Activated T-helper 1 cell treated with Interleukin-2 at 50 U/mL for 16 hours (primary cell): Measurements from ENCODE around the gene WWC1.

ENCODE experiments used
- DNase-seq: peaks from one replicate; pipeline ENCODE4 v3.0.0-alpha.2; 2020; ENCODE audit warnings: low read depth

Gene WWC1

GRCh38 chr5:168446983-168447619 is 155.7 kb downstream of the WWC1 start:
- no peak for DNase-seq

DNA sequence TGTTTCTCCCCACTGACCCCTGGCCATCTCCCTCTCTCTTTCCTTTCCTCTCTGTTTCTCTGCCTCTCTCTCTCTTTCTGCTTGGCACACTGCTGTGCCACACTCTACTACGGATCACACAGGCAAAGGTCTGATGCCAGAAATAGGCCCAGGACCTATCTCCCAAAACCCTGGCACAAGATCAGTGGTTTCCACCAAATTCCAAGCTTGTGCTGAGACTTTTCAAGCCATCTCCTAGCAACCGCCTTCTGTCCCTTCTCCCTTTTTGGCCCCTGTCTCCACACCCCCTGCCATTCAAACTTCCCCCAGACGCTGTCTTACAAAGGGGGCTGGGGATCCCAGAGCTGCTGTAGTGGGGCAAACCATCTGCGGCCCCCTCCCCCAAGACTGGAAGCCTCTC is 156.4 kb downstream of the WWC1 start:
- no peak for DNase-seq

GRCh38 chr5:168449166-168449565 is 157.7 kb downstream of the WWC1 start:
- no peak for DNase-seq

- no peak for DNase-seq
These were observed 160.1 kb downstream of the WWC1 start for GRCh38 chr5:168451565-168451964.

GRCh38 chr5:168455201-168455600 is 163.8 kb downstream of the WWC1 start:
- no peak for DNase-seq

DNA sequence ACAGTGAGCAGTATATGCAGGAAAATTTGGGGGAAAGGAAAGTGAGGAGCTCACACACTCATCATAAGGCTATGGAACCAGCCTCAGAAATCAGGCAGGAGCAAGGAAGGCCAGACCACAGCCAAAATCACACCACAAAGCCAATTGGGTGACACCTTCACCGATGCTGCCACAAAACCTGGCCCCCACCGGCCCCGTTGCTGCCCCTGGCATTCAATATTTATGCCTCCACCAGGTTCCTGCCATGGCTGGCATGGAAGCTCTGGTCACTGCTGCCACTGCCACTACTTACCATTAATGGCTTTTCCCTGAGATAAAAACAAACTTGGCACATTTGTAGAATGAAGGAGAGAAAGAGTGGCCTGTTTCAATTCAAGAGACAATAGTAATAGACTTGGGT is 166.1 kb downstream of the WWC1 start:
- no peak for DNase-seq

DNA sequence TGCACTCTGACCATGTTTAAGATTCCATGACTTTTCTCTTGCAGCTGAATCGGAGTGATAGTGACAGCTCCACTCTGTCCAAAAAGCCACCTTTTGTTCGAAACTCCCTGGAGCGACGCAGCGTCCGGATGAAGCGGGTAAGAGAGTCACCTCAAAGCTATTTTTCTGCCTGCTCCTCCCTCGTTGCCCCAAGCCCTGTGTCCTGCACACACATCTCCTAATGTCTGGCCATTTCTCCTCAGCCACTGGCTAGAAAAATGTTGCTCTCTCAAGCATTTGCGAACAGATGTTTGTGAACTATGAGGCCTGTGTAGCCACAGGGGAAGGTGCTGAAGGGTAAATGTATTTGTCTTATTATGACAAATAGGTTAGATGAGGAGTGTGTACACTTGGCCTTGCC is 169.2 kb downstream of the WWC1 start:
- DNase-seq, result no peak

- no peak for DNase-seq
These were observed 171.6 kb downstream of the WWC1 start for GRCh38 chr5:168463081-168463480.

- DNase-seq, result no peak
These were observed 172.8 kb downstream of the WWC1 start for GRCh38 chr5:168464214-168464613.

DNA sequence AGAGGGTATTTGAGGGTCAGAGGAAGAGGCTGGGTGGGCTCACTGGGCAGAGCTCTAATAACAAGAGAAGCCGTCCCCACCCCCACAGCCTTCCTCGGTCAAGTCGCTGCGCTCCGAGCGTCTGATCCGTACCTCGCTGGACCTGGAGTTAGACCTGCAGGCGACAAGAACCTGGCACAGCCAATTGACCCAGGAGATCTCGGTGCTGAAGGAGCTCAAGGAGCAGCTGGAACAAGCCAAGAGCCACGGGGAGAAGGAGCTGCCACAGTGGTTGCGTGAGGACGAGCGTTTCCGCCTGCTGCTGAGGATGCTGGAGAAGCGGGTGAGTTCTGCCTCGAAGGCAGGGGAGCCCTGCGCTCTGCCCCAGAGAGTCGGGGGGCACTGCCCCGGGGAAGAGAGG is 173.2 kb downstream of the WWC1 start:
- no peak for DNase-seq

DNA sequence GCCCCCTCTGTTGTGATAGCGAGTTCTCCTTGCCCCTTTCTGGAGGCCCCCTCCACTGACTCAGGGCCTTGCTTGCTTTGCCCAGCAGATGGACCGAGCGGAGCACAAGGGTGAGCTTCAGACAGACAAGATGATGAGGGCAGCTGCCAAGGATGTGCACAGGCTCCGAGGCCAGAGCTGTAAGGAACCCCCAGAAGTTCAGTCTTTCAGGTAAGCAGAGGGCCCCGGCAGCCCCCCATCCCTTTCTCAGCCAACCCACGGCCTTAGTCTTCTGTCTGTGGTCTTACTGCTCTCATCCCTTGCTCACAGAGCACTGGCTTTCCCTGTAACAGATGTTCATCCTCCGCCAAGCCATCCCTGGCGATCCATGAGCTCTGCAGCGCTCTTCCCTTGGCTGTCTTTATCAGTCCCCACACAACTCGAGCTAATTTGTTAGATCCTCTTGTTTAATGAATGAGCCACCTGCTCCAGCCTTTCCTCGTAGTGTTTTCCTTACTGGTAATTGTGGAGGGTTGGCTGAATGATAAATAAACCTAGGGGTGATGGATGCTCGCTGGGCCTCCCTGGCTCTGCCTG is 176.4 kb downstream of the WWC1 start:
- no peak for DNase-seq

DNA sequence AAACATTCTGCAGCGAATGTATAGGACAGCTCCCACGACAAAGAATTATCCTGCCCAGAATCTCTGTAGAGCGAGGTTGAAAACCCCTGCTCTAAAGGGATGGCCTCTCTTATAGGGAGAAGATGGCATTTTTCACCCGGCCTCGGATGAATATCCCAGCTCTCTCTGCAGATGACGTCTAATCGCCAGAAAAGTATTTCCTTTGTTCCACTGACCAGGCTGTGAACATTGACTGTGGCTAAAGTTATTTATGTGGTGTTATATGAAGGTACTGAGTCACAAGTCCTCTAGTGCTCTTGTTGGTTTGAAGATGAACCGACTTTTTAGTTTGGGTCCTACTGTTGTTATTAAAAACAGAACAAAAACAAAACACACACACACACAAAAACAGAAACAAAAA is 177.4 kb downstream of the WWC1 start:
- DNase-seq, result no peak

DNA sequence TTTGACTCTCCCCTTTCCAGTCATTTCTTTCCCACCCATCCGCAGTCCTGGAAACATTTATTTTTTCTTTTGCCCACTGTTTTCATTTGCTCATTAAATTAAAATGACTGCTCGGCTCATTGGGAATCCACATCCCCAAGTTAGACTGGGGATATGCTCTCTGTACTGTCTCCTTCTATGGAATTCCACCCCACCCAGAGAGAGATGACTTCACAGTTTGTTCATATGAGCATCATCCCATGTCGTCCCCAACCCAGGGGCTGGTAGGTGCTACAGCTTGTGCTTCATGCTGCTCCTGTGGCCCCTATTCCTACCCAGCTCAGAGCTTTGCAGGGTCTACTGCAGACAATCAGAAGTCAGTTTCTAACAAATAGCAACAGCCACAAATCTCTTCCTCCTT is 178.4 kb downstream of the WWC1 start:
- no peak for DNase-seq

DNA sequence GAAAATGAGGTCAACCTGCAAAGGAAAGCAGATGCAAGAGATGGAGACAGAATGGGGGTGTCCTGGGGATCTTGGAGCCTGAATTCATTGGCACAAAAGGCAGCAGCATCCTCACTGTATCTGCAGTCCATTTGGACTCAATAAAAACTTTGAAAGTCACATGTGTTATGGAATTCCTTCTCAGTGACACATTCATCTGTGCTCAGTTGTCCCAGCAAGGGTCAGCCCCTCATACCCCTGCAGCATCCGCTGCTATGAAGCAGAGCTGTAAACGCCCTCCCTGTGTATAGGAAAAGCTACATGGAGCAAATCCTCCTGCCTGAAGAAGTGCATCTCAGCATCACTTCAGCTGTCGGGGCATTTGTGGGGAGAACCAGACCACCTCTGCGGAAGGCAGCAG is 180.3 kb downstream of the WWC1 start:
- DNase-seq, result no peak

GRCh38 chr5:168472329-168472728 is 180.9 kb downstream of the WWC1 start:
- no peak for DNase-seq

DNA sequence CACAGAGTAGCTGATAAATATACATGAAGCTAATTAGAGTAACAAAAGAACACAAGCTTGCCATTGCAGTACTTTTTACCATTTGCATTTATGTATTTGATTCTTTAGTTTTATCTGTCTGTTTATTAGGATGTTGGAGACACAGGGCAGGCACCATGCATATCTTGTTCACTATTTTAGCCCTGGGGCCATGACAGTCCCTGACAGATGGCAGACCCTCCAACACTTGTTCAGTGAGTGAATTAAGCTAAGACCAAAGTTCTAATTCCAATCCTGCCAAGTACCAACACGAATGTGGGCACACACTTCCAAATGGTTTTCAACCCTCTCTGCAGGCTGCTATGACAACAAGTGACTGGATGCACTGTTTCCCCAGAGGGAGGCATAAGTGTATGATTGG is 182.9 kb downstream of the WWC1 start:
- DNase-seq, result no peak

GRCh38 chr5:168477060-168477459 is 185.6 kb downstream of the WWC1 start:
- DNase-seq, result no peak

DNA sequence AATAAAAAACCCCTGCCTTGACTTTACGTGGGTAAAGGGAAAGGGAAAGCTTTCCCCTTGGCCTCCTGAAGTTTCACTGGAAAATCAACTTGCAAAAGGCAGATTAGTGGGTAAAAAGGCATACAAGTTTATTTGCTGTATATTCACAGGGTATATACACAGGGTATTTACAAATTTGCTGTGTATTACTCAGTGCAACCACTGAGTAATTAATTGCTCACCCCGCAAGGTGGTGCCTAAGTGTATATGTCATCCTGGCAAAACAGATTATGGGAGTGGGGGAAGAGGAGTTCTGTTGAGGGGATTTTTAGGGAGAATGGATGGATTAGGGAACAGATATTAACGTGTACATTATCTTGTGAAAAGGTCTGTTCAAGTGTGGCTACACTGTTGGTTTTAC is 187.7 kb downstream of the WWC1 start:
- no peak for DNase-seq

GRCh38 chr5:168480601-168481000 is 189.2 kb downstream of the WWC1 start:
- DNase-seq, result no peak

DNA sequence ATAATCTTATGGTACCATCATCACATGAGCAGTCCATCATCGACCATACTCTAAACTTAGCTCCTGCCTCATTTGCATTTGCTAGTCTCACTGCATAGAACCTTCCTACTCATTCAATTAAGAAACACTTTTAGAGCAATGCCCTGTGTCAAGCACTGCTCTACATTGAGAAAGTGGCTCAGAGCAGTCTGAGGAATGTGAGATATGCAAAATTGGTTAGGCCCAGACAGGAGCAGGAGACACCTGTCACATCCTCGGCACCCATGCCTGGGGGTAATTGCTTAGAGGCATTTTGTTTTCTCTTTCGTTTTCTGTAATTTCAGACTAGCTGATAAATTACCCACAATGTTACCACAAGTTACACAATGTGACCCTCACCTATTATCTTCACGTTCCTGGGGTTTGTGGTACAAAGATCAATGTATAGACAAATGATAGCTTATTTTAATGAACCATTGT is 189.9 kb downstream of the WWC1 start:
- no peak for DNase-seq

DNA sequence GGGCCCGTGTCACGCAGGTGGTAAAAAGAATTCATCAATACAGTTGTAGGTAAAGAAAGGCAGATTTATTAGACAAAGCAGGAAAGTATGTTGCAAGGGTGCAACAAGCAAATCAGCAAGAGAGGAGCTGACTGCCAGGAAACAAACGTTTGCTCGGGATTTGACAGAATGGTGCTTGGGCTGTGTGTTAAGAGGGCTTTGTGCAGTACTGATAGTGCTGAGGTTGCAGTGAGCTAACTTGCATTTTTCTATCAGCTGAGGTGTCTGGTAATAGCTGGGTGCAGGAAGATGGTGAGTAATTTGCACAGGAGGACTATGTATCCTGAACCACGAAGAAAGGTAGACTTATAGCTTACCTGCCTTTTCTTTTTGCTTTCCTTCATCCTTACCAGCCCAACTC is 190.9 kb downstream of the WWC1 start:
- no peak for DNase-seq

DNA sequence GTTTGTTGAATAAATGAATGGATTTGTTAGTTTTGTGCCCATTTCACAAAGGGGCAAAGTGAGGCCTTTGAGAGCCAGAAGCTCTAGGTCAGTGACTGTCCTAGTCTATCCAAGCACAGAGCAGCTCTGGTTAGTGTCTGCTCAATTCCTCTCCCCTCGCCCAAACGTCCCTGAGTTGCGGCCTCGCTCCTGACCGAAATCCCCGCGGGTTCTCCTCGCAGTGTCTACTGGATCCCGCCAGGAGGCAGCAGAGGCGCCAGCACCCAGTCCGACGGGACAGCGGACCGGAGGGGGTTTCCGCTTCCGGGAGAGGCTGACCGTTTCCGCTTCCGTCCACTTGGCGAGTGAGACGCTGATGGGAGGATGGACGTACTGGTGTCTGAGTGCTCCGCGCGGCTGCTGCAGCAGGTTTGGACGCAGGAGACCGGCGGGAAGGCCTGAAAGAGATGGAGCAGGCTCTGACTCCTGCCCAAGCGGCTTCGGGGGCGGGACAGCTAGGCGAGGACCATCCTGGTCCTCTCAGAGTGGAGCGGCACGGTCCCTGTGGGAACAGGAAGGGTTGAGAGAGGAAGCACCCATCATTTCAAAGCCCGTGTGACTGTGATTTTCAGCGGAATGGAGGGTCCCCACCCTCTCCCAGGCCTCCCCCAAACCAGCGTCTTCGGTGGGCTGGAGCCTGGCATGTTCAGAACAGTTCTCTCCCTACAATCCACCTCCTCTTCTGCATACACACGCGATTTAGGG is 194.9 kb downstream of the WWC1 start, which contains the start of gene RARS1:
Gene RARS1 (plus strand): TSS at position 336 of the 744 bp plus-strand sequence. CDS start 28 bp downstream, at position 364.
- peak; percentile 78 for DNase-seq

- no peak for DNase-seq
These were observed 197.6 kb downstream of the WWC1 start for GRCh38 chr5:168489059-168489458.
